OCI-LY7 (cell line): Measurements from ENCODE around the gene INF2. TPM values are rescaled to one million over a fixed set of nuclear protein-coding genes. Genes with fewer than 3 reads are reported as not detected.

ENCODE experiments used
- BruUV-seq: library from RNA; stranded (reverse); fragments of 400-500 nt; replicated peaks from 2 replicates; lab custom pipeline; 2021; lab: Mats Ljungman, UMichigan
- CTCF ChIA-PET: fragments of 300-600 bp; sonication (Branson Sonifier 250); formaldehyde crosslinking; loops from one replicate; lab custom pipeline; 2022; ENCODE audit warnings: antibody characterized with exemption; ENCODE audit not compliant: unreplicated experiment; lab: Charles Lee
- POLR2A ChIA-PET: fragments of 300-600 bp; sonication (Branson Sonifier 250); formaldehyde crosslinking; loops from one replicate; lab custom pipeline; 2022; ENCODE audit warnings: antibody characterized with exemption; lab: Charles Lee
- DNase-seq: peaks from one replicate; pipeline ENCODE4 v3.0.0-alpha.2; 2015; ENCODE audit warnings: low spot score
- H2AFZ ChIP-seq: fragments of 200-600 bp; sonication (generic), shearing (Covaris generic); 2 replicates; pipeline ENCODE4 v1.6.1; 2014; ENCODE audit warnings: mild to moderate bottlenecking, antibody characterized with exemption, low read length, moderate library complexity
- H3K27ac ChIP-seq: fragments of 200-600 bp; sonication (generic); 2 replicates; pipeline ENCODE4 v1.5.1; 2014; ENCODE audit warnings: mixed run types, low read depth, mild to moderate bottlenecking, moderate library complexity, low read length, inconsistent platforms; ENCODE audit not compliant: poor library complexity, severe bottlenecking
- H3K36me3 ChIP-seq: fragments of 200-600 bp; sonication (generic); 2 replicates; pipeline ENCODE4 v1.6.1; 2014; ENCODE audit warnings: mild to moderate bottlenecking, antibody characterized with exemption, low read length, moderate library complexity, mixed read lengths; ENCODE audit not compliant: insufficient read depth
- H3K4me1 ChIP-seq: fragments of 200-600 bp; sonication (generic); 2 replicates; pipeline ENCODE4 v1.5.1; 2014; ENCODE audit warnings: mild to moderate bottlenecking, low read length; ENCODE audit not compliant: insufficient read depth, poor library complexity, severe bottlenecking
- H3K4me2 ChIP-seq: fragments of 200-600 bp; sonication (generic); 2 replicates; pipeline ENCODE4 v1.6.1; 2014; ENCODE audit warnings: mild to moderate bottlenecking, low read length
- H3K4me3 ChIP-seq: fragments of 200-600 bp; sonication (generic); 2 replicates; pipeline ENCODE4 v1.5.1; 2014; ENCODE audit warnings: mild to moderate bottlenecking, low read depth, low read length; ENCODE audit not compliant: poor library complexity, severe bottlenecking
- H3K79me2 ChIP-seq: fragments of 200-600 bp; sonication (generic); 2 replicates; pipeline ENCODE4 v1.6.1; 2016; ENCODE audit warnings: low read depth, mild to moderate bottlenecking, low read length, moderate library complexity, mixed read lengths; ENCODE audit not compliant: insufficient read depth
- H3K9me2 ChIP-seq: fragments of 200-600 bp; sonication (generic); 2 replicates; pipeline ENCODE4 v1.6.1; 2016; ENCODE audit warnings: mild to moderate bottlenecking, low read length, mixed read lengths; ENCODE audit not compliant: insufficient read depth
- H3K9me3 ChIP-seq: fragments of 200-600 bp; sonication (generic); 2 replicates; pipeline ENCODE4 v1.6.1; 2014; ENCODE audit warnings: mild to moderate bottlenecking, mixed run types, low read length, mixed read lengths
- H4K20me1 ChIP-seq: fragments of 200-600 bp; sonication (generic); 2 replicates; pipeline ENCODE4 v1.6.1; 2014; ENCODE audit warnings: mild to moderate bottlenecking, antibody characterized with exemption, low read length, moderate library complexity, mixed read lengths; ENCODE audit not compliant: insufficient read depth
- CTCF ChIP-seq: fragments of 200-600 bp; sonication (generic); conservative IDR thresholded peaks from 2 replicates; pipeline ENCODE4 v1.5.1; 2014; ENCODE audit warnings: mild to moderate bottlenecking, antibody characterized with exemption, low read length, moderate library complexity, mixed read lengths
- EZH2phosphoT487 ChIP-seq: fragments of 200-600 bp; sonication (generic); IDR thresholded peaks from 2 replicates; pipeline ENCODE4 v1.6.1; 2018; ENCODE audit warnings: low read depth, borderline replicate concordance, mild to moderate bottlenecking, mixed run types, antibody characterized with exemption, low read length, moderate library complexity, mixed read lengths
- intact Hi-C: fragments of 100-400 bp; cut with micrococcal nuclease; formaldehyde crosslinking; loops from one replicate; pipeline ENCODE4 v1.10.0; 2022; ENCODE audit not compliant: unreplicated experiment
- total RNA-seq, 2 experiments: library from RNA; depleted of rRNA in 1 of 2; stranded (reverse); fragments of >200 nt in 1 of 2; shearing (Covaris generic) in 1 of 2; gene quantifications; 2 replicates each; pipeline ENCODE4 v1.2.3, GENCODE V29; 2014 to 2022

The INF2 gene
- total RNA-seq, 2 experiments from 2014 or later = 39.4 to 51.6 TPM

GRCh38 chr14:104693482-104694431 lies 4.3 kb downstream of the INF2 start:
- Histone ChIP-seq H3K9me3 (no peaks in the 10 kb centered on the region), H3K9me2 (no peaks in the 10 kb centered on the region), H3K4me1 (peaks cover 20% of the 10 kb centered on the region), H3K4me2 (no peak overlapping the region), H3K36me3 (peaks cover 6% of the 10 kb centered on the region; the same call in 1 of the 2 replicates), H3K79me2 (peaks cover 14% of the 10 kb centered on the region; the same call in 1 of the 2 replicates), H2AFZ (no peak overlapping the region), H4K20me1 (0 out of 2 replicates have a peak, but pooled peaks cover 5% of the 10 kb centered on the region), H3K4me3 (no peak overlapping the region), H3K27ac (no peak overlapping the region)
- TF ChIP-seq EZH2phosphoT487 (no peak), CTCF (no peak)
- intact Hi-C loops = no loop called here
- BruUV-seq = no TSS peak
- ChIA-PET CTCF (no interaction called here), POLR2A (no interaction called here)
- DNase-seq = no peak

GRCh38 chr14:104694475-104694950 lies 5.1 kb downstream of the INF2 start:
- Histone ChIP-seq H3K4me2 (no peak overlapping the region), H4K20me1 (0 out of 2 replicates have a peak, but pooled peaks cover 5% of the 10 kb centered on the region), H3K79me2 (peaks cover 14% of the 10 kb centered on the region; the same call in 1 of the 2 replicates), H3K9me3 (no peaks in the 10 kb centered on the region), H3K9me2 (no peaks in the 10 kb centered on the region), H3K36me3 (peaks cover 6% of the 10 kb centered on the region; the same call in 1 of the 2 replicates), H3K27ac (no peak overlapping the region), H2AFZ (no peak overlapping the region), H3K4me1 (peaks cover 14% of the 10 kb centered on the region), H3K4me3 (no peak overlapping the region)
- DNase-seq = no peak
- TF ChIP-seq EZH2phosphoT487 (no peak), CTCF (no peak)
- ChIA-PET CTCF (no interaction called here), POLR2A (no interaction called here)
- BruUV-seq = no TSS peak
- intact Hi-C loops = no loop called here
